Measurements from ENCODE around the gene CMSS1.
A peak's percentile ranks its signal among the peaks of the same experiment; 100 is the strongest.

CMSS1 gene

GRCh38 chr3:99817437-99818240 lies at the start of gene CMSS1:
Gene CMSS1 (plus strand): TSS chr3:99817862.
- DNase-seq, result peak; percentile 98

- DNase-seq, result no peak
Observed at GRCh38 chr3:99768126-99768525, 49.5 kb upstream of the CMSS1 start.

- DNase-seq, result no peak
Observed at GRCh38 chr3:99768808-99769501, 48.7 kb upstream of the CMSS1 start.

GRCh38 chr3:99772171-99772570 lies 45.5 kb upstream of the CMSS1 start:
- DNase-seq, result no peak

- no peak for DNase-seq
Observed at GRCh38 chr3:99772671-99773070, 45.0 kb upstream of the CMSS1 start.

GRCh38 chr3:99774467-99774866 lies 43.2 kb upstream of the CMSS1 start:
- DNase-seq, result no peak

- DNase-seq, result no peak
Observed at GRCh38 chr3:99776516-99777209, 41.0 kb upstream of the CMSS1 start.

GRCh38 chr3:99777210-99777549 lies 40.5 kb upstream of the CMSS1 start:
- no peak for DNase-seq

- no peak for DNase-seq
Observed at GRCh38 chr3:99777708-99778107, 40.0 kb upstream of the CMSS1 start.

GRCh38 chr3:99780749-99781148 lies 36.9 kb upstream of the CMSS1 start:
- no peak for DNase-seq

- no peak for DNase-seq
Observed at GRCh38 chr3:99781761-99782160, 35.9 kb upstream of the CMSS1 start.

GRCh38 chr3:99783011-99783573 lies 34.6 kb upstream of the CMSS1 start:
- DNase-seq, result no peak

GRCh38 chr3:99789011-99789721 lies 28.5 kb upstream of the CMSS1 start:
- DNase-seq, result no peak

GRCh38 chr3:99794485-99794884 lies 23.2 kb upstream of the CMSS1 start:
- DNase-seq, result no peak

GRCh38 chr3:99795573-99795972 lies 22.1 kb upstream of the CMSS1 start:
- no peak for DNase-seq

- no peak for DNase-seq
Observed at GRCh38 chr3:99799422-99799821, 18.2 kb upstream of the CMSS1 start.

GRCh38 chr3:99803297-99803696 lies 14.4 kb upstream of the CMSS1 start:
- DNase-seq, result no peak

GRCh38 chr3:99805160-99805559 lies 12.5 kb upstream of the CMSS1 start:
- DNase-seq, result no peak

- DNase-seq, result peak; percentile 69
Observed at GRCh38 chr3:99808163-99808794, 9.4 kb upstream of the CMSS1 start.

GRCh38 chr3:99809565-99809964 lies 8.1 kb upstream of the CMSS1 start:
- DNase-seq, result no peak

GRCh38 chr3:99810403-99810802 lies 7.3 kb upstream of the CMSS1 start:
- DNase-seq, result no peak

GRCh38 chr3:99817047-99817436 lies 620 bp upstream of the CMSS1 start:
- DNase-seq, result no peak

- DNase-seq, result no peak
Observed at GRCh38 chr3:99818818-99819217, 1.2 kb downstream of the CMSS1 start.

All from activated effector memory CD4-positive, alpha-beta T cell treated with anti-CD3 and anti-CD28 coated beads, Interleukin-2, amount 50 U/mL, for 16 hours (primary cell).